NCI-H1092 (cell line): ENCODE measurements around the gene FOXP4.

ENCODE experiments used
- DNase-seq: peaks from one replicate; lab custom pipeline; 2025; lab: John Stamatoyannopoulos, UW

The FOXP4 gene

DNA sequence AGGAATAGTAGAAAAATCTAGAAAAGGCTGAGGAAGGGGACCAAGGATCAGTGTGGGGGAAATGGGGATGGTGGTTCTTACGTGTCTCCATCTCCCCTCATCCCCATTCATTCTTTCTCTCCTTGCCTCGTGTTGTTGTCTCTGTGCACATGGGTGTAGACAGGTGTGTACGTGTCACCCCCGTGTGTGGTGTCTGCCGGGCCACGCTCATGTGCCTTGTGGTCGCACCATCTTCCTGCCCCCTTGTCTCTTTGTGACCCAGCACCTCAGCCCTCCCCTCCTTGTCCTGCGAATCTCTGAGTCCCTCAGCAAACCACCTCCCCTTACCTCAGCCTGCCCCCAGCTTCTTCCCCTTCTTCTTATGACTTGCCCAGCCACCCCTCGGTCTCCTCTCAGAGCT lies 39.4 kb downstream of the FOXP4 start:
- DNase-seq, result no peak

DNA sequence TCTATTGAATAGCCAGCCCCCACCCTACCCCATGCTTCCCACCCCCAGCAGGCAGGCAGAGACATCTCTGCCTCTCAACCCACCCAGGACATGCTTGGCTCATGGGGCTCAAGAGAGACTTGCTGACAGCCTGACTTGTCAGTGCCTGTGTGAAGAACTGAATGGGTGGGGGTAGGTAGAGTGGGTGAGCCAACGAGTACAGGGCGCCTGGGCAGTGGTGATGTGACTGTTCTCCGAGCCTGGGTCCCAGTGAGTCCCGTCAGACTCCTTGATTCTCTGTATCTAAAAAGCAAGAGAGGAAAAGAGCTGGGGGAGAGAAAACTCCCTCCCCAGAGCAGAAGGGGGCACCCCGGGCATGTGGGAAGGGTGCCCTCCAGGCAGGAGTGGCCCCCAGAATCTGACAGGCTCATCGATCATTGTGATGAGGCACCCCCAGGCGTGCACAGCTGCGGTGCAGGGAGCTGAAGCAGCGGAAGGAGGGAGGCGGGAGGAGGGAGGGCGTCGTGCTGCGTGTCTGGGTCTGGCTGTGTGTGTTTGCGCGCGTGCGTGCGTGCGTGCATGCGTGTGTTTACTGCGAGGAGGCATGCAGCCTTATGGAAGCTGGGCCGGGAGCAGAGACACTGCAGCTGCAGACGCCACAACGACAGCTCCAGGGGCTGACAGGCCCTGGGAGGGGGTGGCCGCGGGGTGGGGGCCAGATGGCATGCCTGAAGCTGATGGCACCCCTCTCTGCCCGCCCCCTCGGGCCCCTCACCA lies 40.2 kb downstream of the FOXP4 start:
- no peak for DNase-seq

DNA sequence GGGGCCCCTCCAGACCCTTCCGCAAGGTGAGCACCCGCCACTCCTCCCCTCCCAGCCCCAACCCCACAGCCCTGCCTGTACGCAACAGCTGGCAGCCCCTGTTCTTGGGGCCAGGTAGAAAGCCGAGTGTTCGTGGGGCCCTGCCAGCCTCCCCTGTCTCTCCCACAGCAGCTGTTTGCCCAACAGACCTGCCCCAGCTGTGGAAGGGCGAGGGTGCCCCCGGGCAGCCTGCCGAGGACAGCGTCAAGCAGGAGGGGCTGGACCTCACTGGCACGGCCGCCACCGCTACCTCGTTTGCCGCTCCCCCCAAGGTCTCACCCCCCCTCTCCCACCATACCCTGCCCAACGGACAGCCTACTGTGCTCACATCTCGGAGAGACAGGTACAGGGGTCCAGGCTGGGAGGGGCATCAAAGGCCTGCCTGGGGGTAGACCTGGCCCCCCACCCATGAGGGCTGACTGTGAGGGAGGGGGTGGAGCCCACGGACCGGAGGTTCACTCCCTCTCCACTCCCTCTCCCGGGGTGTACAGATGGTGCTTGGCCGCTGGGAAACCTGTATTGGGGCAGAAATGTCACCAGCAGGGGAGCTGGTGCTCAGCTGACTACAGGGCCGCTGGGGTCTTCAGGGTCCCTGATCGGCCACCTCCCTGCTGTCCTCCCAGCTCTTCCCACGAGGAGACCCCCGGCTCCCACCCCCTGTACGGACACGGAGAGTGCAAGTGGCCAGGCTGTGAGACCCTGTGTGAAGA lies 41.1 kb downstream of the FOXP4 start:
- DNase-seq, result no peak

DNA sequence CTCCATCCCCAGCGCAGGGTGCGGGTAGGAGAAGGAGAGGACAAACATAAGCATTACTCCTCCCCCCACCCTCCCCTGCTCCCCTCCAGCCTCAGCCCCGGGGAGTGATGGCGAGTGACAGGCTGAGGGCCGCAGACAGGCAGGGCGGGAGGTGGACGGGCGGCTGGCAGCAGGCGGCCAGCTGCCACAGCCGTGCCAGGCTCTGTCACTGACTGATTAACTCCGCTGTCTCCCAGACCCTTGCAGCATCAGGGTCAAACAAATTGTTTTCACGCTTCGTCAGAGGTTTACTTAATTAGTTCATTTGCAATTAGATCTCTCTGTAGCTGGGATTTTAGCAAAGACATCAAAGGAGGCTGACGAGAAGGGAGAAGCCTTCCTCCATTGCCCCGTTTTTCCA lies 41.9 kb downstream of the FOXP4 start:
- DNase-seq, result no peak

DNA sequence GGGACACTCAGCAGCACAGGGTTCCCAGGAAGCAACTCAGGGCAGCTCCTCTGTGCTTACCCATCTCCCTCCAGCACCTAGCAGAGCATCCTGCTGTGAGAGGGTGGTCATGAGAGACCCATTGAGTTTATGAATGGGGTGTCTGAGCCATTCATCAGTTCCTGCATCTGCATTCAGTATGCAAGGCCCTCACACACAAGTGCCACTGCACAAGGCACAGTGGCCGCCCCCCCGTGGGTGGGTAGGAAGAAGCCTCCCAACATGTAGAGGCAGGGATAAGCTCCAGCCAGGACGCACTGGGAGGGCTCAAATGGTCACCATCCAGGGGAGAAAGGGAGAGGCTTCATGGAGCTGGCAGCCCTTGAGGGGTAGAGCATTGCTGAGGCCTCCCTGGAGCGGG lies 43.0 kb downstream of the FOXP4 start:
- DNase-seq, result no peak

DNA sequence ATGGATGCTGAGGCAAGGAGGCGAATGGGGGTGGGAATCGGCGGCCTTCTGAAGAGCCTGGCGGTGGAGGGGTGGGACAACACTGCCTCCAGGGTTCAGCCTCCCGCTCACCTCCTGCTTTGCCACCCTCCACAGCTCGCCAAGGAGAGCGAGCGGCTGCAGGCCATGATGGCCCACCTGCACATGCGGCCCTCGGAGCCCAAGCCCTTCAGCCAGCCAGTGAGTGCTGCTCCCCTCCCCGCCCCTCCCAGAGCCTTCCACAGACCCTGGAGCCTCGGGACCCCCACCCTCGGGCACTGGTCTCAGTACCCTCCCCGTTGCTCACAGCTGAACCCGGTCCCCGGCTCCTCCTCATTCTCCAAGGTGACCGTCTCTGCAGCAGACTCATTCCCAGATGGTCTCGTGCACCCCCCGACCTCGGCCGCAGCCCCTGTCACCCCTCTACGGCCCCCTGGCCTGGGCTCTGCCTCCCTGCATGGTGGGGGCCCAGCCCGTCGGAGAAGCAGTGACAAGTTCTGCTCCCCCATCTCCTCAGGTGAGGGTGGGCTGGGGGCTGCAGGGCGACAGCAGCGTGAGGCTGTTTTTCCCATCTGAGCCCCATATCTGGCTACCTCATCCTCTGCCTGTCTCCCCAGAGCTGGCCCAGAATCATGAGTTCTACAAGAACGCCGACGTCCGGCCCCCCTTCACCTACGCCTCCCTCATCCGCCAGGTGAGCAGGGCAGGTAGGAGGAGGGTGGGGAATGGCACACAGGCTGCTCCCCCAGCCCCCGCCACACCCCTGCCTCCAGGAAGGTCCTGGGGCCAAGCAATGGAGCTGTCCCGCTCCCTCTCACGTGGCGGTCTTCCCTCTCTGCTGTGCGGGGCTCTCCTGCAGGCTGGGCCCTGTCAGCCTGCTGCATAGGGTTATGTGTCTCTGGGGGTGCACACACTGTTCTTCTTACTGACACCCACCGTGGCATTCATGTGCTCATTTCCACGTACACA lies 43.7 kb downstream of the FOXP4 start:
- DNase-seq, result no peak

DNA sequence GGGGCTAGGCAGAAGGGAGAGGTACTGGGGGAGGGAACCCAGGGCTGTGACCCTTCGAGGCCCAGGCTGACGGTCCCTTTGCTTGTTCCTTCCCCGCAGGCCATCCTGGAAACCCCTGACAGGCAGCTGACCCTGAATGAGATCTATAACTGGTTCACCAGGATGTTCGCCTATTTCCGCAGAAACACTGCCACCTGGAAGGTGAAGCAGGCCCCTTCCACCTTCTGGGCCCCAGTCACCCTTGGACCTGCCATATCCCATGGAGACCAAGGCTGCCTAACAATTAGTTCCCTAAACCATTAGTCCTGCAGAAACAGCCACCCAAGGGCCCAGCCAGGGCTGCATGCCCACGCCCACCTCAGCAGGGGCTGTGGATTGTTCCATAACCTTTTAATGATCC lies 44.9 kb downstream of the FOXP4 start:
- no peak for DNase-seq

DNA sequence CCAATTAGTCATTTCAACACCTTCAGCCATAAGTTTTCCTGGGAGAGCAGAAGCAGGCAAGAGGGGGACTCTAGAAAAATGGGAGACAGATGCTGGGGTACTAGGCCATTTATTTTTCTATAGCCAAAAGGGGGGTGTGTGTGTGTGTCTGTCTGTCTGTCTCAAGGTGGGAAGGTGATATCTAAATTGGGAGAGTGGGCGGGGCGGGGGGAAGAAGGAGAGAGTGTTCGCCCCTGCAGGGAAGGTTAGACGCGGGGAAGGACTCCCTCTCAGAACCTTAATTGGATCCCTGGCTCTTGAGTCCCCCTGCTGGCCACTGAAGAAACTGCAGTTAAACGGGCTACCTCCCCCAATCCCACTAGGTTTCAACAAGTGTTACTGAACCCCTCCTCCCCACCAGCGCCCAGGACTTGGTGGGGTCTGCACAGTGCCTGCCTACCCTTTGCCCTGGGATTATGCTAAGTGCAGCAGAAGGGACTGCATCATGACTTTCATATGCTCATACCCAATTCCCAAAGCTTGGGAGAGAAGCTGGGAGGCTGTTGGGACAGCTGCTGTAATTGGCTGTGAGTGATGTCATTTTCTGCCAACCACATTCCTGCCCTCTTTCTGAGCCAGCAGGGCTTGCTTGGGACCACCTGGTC lies 45.8 kb downstream of the FOXP4 start:
- DNase-seq, result no peak

DNA sequence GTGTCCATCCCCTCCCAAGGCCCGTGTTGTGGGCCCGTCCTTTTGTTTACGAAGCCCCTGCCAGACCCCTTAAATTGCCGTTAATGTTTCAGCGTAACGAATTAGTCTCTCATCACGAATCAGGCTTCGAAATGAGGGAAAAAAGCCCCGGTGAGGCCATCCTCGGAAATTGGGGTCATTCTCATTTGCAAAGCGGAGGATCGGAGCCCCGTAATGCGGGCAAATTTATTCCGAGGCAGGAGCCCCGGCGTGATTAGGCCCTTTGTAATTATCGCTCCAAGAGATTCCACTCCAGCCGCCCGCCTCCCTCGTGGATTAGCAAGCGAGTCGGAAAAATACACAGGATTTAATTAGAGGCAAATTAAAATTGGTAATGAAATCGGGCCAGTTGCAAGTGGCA lies 47.2 kb downstream of the FOXP4 start:
- no peak for DNase-seq

DNA sequence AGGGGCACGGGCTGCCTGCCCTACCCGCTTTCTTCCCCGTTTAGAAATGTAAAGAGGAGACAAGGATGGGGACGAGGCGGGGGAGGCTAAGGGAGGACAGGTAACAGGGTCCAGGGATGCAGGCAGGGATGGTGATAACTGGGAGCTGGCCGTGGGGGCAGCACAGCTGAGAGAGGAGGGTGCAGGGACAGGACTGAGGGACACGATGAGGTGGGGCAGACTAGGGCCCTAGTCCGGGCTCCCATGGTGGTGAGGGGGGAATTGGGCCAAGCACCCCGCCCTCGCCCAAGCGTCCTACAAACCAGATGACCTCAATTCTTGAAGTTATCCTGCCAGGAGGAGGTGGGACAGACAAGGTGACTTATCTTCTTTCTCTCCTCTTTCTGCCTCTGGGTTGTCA lies 47.7 kb downstream of the FOXP4 start:
- no peak for DNase-seq

DNA sequence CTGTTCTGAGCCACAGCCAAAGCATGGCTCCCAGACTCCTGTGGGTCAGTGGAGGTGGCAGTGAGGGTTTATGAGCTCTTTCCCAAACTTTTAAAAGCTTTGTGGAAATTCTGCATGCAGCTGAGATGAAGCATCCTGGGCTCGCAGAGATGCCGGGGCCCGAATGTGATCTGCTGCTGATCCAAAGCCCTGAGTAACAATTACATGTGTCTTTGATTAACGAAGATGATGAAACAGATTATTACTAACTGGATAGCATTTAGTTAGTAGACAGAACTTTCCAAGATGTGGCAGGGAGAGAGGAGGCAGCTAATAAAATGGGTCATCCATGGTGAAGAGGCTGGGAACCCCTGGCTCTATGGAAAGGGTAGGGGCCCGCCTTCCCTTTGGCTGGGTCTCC lies 48.1 kb downstream of the FOXP4 start:
- DNase-seq, result no peak

DNA sequence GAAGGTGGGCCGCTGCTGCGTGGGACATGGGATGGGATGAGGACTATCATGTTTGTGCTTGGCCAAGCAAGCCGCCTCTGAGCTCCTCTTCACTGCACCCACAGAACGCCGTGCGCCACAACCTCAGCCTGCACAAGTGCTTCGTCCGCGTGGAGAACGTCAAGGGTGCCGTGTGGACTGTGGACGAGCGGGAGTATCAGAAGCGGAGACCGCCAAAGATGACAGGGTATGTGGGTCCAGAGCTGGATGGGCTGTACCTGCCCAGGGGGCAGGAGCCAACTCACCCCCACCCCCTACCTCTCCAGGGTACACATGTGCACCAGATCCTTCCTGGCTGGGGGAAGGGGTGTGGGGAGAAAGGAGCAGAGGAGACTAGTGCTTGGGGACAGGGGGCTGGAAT lies 48.6 kb downstream of the FOXP4 start:
- DNase-seq, result no peak

DNA sequence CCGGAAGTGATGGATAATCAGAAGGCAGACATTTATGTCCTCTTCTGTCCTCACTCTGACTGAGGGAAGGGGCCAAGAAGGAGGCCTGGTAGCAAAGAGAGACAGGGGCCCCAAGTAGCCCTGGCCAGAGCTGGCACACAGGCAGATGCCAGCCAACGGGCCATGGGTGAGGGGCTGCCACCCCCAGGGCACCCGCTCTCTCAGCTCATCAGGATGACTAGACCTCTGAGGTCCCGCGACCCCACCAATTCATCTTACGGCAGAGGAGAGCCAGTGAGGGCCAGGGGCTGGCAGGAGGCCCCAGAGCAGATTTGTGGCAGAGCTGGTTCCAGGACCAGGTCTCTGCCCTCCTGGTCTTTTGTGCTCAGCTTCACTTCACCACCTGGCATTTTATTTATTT lies 49.0 kb downstream of the FOXP4 start:
- no peak for DNase-seq

DNA sequence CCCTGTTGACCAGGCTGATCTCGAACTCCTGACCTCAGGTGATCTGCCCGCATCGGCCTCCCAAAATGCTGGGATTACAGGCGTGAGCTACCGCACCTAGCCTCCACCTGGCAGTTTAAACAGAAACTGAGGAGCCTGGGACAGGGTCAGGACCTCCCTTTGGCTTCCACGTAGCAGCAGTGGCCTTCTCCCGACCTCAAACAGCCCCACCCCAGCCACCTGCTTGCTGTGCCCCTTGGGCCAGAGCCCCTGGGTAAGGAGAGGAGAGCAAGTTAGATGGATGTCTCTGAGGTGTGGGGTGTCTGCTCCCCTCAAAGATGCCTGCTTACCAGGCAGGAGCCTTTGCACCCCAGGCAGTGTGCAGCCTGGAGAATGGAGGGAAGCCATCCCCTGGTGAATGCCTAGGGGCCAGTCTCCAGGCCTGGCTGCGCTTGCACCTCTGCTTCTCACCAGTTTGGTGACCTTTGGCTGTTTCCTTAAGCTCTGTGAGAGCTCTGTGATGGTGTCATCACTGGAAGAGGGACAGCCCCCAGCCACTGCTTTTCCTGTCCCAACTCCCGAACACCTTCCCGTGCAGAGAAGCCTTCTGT lies 50.0 kb downstream of the FOXP4 start:
- no peak for DNase-seq

DNA sequence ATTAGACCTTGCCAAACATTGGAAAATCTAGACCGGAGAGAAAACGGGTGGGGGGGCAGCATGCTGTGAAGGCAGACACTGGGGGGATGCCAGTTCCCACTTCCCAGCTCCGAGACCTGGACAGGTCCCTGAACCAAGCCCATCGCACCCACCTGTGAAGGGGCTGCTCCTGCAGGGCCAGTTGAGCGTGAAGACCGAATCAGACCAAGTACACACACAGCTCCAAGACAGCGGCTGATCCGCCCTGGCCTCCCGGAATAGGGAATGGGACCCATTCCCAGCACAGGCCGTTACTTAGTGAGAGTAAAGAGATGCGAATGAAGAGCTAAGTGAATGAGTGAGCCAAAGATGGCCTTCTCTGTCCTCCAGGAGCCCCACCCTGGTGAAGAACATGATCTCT lies 50.6 kb downstream of the FOXP4 start:
- no peak for DNase-seq

DNA sequence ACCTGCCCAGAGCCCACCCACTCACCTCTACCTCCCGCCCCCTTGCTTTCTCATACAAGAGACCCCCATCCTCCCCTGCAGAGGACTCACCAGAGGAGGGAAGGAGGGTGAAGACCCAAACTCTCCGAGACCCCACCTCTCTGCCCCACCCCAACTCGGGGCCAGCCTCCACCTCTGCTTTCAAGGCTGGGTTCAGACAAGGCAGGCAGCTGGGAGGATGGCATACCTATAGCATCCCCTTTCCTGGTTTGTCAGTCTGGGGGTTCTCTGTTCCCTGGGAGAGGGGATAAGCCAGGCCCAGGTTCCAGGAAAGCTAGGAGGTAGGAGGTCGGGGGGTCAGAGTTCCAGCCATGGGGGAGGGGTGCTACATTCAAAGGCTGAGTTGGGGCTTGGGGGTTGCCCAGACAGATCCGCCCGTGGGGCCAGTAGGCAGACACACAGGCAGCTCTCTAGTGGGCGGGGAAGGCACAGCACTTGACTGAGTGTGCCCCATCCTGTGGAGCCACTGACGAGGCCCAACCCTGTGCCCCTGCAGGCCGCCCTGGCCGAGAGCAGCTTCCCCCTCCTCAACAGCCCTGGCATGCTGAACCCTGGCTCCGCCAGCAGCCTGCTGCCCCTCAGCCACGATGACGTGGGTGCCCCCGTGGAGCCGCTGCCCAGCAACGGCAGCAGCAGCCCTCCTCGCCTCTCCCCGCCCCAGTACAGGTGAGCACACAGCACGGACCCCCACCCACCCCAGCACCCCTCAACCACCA lies 51.2 kb downstream of the FOXP4 start:
- no peak for DNase-seq

DNA sequence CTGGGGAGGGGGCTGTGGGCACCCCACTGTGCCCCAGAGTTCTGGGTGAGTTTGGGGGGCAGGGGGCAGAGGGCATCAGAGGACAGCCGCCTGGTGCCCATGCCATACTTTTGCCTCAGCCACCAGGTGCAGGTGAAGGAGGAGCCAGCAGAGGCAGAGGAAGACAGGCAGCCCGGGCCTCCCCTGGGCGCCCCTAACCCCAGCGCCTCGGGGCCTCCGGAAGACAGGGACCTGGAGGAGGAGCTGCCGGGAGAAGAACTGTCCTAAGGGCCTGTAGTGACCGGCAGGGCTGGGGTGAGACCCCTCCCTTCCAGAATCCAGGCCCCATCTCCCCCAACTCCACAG lies 52.5 kb downstream of the FOXP4 start:
- DNase-seq, result no peak

DNA sequence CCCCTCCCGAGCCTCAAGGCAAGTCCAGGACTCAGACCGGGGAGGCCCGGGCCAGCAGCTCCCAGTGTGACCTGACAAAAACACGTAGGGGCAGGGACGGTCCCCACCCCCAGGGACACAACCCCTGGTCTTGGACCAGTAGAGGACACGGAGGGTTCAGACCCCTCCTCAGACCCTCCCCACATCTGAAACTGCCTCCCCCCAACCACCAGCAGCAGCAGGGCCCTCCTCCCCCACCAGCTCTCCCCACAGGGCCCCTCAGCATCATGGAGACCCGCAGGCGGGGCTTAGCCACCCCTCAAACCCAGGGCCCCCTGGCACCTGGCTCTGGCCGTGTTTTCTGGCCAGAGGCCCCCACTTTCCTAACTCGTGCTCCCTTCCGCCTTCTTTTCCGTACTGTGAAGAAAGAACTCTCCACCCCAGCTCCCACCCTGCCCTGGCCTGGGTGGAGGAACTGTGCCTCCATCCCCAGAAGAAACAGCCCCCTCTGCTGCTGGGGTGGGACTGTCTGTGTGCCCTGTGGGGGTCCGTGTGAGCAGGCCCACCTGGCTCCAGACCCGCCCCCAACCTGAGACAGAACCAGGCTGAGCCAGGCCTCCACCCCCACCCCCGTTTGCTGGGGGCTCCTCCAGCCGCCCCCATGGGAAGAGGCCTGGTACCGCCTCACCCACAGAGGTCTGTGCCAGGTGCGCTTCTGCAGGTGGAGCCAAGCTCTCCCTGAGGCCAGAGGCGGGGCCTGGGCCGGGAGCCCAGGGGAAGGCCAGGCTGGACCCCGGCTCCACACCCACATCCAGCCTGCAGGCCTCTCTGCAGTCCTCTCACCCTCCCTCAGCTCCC lies 53.1 kb downstream of the FOXP4 start:
- DNase-seq, result no peak

DNA sequence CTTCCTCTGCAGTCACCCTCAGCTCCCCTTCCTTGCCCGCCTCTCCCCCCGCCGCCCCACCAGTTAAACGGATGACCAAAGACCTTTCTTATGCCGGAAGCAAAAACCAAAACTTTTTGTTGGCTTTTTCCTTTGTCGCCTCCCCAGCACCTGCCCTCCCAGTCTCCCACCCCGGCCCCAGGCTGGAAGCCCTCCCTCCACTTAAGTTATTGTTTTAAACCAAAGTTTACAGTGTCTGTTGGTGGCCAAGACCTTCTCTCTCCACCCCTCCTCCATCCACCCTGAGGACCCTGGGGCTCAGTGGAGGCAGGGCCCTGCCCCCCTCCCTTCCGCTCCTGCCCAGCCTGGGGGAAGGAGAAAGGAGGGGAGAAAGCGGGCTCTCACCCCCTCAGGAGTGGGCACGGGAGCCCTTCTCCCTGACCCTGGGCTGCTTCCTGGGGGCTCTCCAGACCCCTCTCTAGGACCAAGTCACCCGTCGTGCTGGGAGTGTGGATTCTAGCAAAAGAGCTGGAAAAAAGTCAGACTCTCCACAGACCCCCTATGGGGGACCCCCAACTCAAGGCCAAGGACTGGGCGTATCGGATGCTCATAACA lies 53.8 kb downstream of the FOXP4 start:
- no peak for DNase-seq
